ENCODE results near the gene SLC46A2. TPM values are rescaled to one million over a fixed set of nuclear protein-coding genes. Genes with fewer than 3 reads are reported as not detected.

SLC46A2 gene
- total RNA-seq, 1 donor from 2014 or later = not detected

GRCh38 chr9:112858625-112859147 lies 32.0 kb downstream of the SLC46A2 start:
- DNase-seq (ENCODE audit: low read depth) = no peak

- DNase-seq (ENCODE audit: low read depth) = no peak
Observed at GRCh38 chr9:112858005-112858404, 32.7 kb downstream of the SLC46A2 start.

GRCh38 chr9:112856843-112857242 lies 33.8 kb downstream of the SLC46A2 start:
- DNase-seq (ENCODE audit: low read depth) = no peak

GRCh38 chr9:112856200-112856599 lies 34.5 kb downstream of the SLC46A2 start:
- DNase-seq (ENCODE audit: low read depth) = no peak

GRCh38 chr9:112854657-112855056 lies 36.0 kb downstream of the SLC46A2 start:
- no peak for DNase-seq (ENCODE audit: low read depth)

GRCh38 chr9:112853882-112854585 lies 36.6 kb downstream of the SLC46A2 start:
- DNase-seq (ENCODE audit: low read depth) = peak; percentile 97

GRCh38 chr9:112852741-112853504 lies 37.8 kb downstream of the SLC46A2 start:
- DNase-seq (ENCODE audit: low read depth) = peak; percentile 61

GRCh38 chr9:112850840-112851239 lies 39.8 kb downstream of the SLC46A2 start:
- no peak for DNase-seq (ENCODE audit: low read depth)

GRCh38 chr9:112849363-112849922 lies 41.2 kb downstream of the SLC46A2 start:
- no peak for DNase-seq (ENCODE audit: low read depth)

- no peak for DNase-seq (ENCODE audit: low read depth)
Observed at GRCh38 chr9:112848316-112849151, 42.1 kb downstream of the SLC46A2 start.

GRCh38 chr9:112846528-112847488 lies 43.9 kb downstream of the SLC46A2 start:
- DNase-seq (ENCODE audit: low read depth) = peak; percentile 76

- peak; percentile 82 for DNase-seq (ENCODE audit: low read depth)
Observed at GRCh38 chr9:112844771-112845542, 45.7 kb downstream of the SLC46A2 start.

- no peak for DNase-seq (ENCODE audit: low read depth)
Observed at GRCh38 chr9:112842555-112842954, 48.1 kb downstream of the SLC46A2 start.

GRCh38 chr9:112841261-112841660 lies 49.4 kb downstream of the SLC46A2 start:
- no peak for DNase-seq (ENCODE audit: low read depth)

GRCh38 chr9:112839331-112839730 lies 51.3 kb downstream of the SLC46A2 start:
- DNase-seq (ENCODE audit: low read depth) = no peak

GRCh38 chr9:112838342-112838741 lies 52.3 kb downstream of the SLC46A2 start:
- peak; percentile 18 for DNase-seq (ENCODE audit: low read depth)

GRCh38 chr9:112836394-112836793 lies 54.3 kb downstream of the SLC46A2 start:
- no peak for DNase-seq (ENCODE audit: low read depth)

- no peak for DNase-seq (ENCODE audit: low read depth)
Observed at GRCh38 chr9:112833081-112833480, 57.6 kb downstream of the SLC46A2 start.

- DNase-seq (ENCODE audit: low read depth) = no peak
Observed at GRCh38 chr9:112831969-112832368, 58.7 kb downstream of the SLC46A2 start.

All from myocyte (in vitro differentiated cells).